ENCODE measurements around the gene GAREM1.

GAREM1 gene

GRCh38 chr18:32219431-32220018, 251.2 kb downstream of the GAREM1 start:
- H3K27ac Mint-ChIP-seq = no peak overlapping the region
- ATAC-seq (replicated peaks) (no peak), DNase-seq (no peak)
- H3K27me3 Mint-ChIP-seq = no peaks in the 10 kb centered on the region
- no peaks in the 10 kb centered on the region for H3K4me1 Mint-ChIP-seq
- H3K4me3 Mint-ChIP-seq = no peak overlapping the region
- H3K9me3 Mint-ChIP-seq = no peaks in the 10 kb centered on the region
- H3K36me3 Mint-ChIP-seq = no peaks in the 10 kb centered on the region

GRCh38 chr18:32216390-32216789, 254.3 kb downstream of the GAREM1 start:
- H3K4me1 Mint-ChIP-seq = no peaks in the 10 kb centered on the region
- ATAC-seq (replicated peaks) = no peak
- no peaks in the 10 kb centered on the region for H3K9me3 Mint-ChIP-seq
- H3K27me3 Mint-ChIP-seq = peaks cover 0 to 4% of the 10 kb centered on the region in 2 donors
- H3K4me3 Mint-ChIP-seq = no peak overlapping the region
- H3K27ac Mint-ChIP-seq = no peak overlapping the region
- no peak for DNase-seq
- H3K36me3 Mint-ChIP-seq = no peaks in the 10 kb centered on the region

- Mint-ChIP-seq H3K4me1 (no peaks in the 10 kb centered on the region), H3K27ac (no peak overlapping the region), H3K27me3 (peaks cover 0 to 4% of the 10 kb centered on the region in 2 donors), H3K4me3 (no peak overlapping the region), H3K36me3 (no peaks in the 10 kb centered on the region), H3K9me3 (no peaks in the 10 kb centered on the region)
- ATAC-seq (replicated peaks) = no peak
- DNase-seq = no peak
Measured at GRCh38 chr18:32213693-32214092, 257.0 kb downstream of the GAREM1 start.

All from stimulated activated naive B cell treated with anti-CD40 and anti-IgM and Interleukin-4, amounts not matched to agents 10 μg/mL and 1 μg/mL and 100 μg/mL, for 72 hours (primary cell).